Left forelimb (tissue), 1 donor: ENCODE data around the gene PRSS56.
A peak's percentile ranks its signal among the peaks of the same experiment; 100 is the strongest.
"Not testable (repeated sequence)": the region's sequence is repeated elsewhere in the genome, so short reads cannot be mapped to it uniquely, and the experiment has no call there.

Experiments used
- DNase-seq: peaks from one replicate; pipeline ENCODE4 v3.0.0-alpha.2; 2018; ENCODE audit warnings: low spot score

PRSS56 gene

GRCh38 chr2:232541961-232542714 is 21.9 kb downstream of the PRSS56 start:
- no peak for DNase-seq

- DNase-seq: no peak
These were observed 22.7 kb downstream of the PRSS56 start for GRCh38 chr2:232542715-232543467.

DNA sequence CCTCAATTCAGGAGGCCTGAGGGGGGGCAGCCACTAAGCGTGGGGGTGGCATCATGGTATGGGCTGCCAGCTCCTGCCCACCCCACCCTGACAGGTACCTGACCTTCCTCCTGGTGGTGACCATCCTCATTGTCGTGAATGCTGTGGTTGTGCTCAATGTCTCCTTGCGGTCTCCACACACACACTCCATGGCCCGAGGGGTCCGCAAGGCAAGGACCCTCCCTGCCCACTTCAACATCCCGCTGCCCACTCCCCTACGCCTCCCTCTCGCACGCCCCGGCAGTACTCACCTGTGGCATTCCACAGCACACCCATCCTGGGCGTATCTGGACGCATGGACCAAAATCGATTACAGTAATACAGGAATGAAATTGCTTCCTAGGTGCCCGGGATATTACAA is 23.3 kb downstream of the PRSS56 start:
- DNase-seq: no peak

DNA sequence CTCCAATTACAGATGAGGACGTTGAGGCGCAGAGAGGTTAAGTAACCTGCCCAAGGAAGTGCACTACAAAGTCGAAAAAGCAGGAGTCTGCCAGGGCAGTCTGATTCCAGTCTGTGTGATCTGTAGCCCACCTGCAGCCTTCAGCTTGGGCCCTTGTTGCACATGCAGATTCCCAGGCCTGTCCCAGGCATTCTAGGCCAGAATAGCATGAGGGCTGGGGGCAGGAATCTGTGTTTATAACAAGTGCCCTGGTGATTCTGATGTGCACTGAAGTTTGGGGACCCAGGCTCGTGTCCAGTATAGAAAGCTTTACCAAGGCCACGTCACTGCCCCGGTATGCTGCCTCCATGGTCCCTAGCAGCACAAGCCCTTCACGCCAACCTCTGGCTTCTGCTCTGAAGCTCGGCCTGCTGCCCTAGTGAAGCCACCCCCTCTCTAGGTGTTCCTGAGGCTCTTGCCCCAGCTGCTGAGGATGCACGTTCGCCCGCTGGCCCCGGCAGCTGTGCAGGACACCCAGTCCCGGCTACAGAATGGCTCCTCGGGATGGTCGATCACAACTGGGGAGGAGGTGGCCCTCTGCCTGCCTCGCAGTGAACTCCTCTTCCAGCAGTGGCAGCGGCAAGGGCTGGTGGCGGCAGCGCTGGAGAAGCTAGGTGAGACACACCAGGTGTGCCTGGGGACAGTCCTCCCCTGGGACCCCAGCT is 23.9 kb downstream of the PRSS56 start:
- DNase-seq: no peak

DNA sequence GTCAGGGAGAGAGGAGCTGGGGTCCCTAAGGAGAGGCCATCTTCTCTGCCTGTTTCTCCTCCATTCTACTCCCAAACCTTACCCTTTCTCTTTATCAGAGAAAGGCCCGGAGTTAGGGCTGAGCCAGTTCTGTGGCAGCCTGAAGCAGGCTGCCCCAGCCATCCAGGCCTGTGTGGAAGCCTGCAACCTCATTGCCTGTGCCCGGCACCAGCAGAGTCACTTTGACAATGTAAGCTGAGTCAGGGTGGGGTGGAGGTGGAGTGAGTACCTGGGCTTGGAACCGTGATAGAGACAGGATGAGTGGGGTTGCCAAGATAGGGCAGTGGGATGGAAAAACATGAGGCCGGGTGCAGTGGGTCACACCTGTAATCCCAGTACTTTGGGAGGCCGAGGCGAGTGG is 24.5 kb downstream of the PRSS56 start:
- DNase-seq: no peak

GRCh38 chr2:232545511-232546375 is 25.6 kb downstream of the PRSS56 start:
- no peak for DNase-seq

GRCh38 chr2:232547991-232548390 is 27.8 kb downstream of the PRSS56 start:
- no peak for DNase-seq

- no peak for DNase-seq
These were observed 29.6 kb downstream of the PRSS56 start for GRCh38 chr2:232549655-232550353.

GRCh38 chr2:232550354-232551249 is 30.4 kb downstream of the PRSS56 start, which contains the start of the genes EIF4E2 and TIGD1:
TSS of gene EIF4E2 (plus strand) at chr2:232550689. CDS start at chr2:232550725, 36 bp downstream.
TSS of gene TIGD1 (minus strand) at chr2:232550557. CDS start at chr2:232549882, 675 bp downstream.
- peak; percentile 96 for DNase-seq

GRCh38 chr2:232551250-232551638 is 31.1 kb downstream of the PRSS56 start:
- no peak for DNase-seq

GRCh38 chr2:232551776-232552175 is 31.6 kb downstream of the PRSS56 start:
- no peak for DNase-seq

GRCh38 chr2:232556426-232556825 is 36.2 kb downstream of the PRSS56 start:
- DNase-seq: no peak

DNA sequence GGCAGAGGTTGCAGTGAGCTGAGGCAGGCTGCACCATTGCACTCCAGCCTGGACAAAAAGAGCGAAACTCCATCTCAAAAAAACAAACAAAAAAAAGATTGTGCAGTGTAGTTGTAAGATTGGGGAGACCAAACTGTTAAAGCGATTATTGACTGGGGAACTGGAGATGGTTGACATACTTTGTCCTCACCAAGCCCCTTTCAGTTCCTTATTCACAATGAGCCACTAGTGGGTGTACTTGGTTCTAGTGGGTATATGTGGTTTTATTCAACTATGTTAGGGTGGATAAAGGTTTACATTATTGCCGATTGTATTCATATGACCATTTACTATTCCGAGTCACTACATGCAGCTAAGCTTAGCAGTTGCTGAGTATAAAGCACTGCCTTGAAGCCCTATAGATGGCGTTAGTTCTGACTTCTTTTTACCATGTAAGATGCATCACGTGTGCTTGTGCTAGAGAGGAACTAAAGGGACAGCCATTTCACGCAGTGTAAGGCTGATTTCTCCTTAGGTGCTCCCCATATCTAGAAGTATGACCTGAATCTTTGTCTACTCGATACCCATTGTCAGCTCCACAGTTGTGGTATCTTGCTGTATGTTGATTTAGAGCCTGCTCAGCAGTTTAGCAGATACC is 42.4 kb downstream of the PRSS56 start:
- no peak for DNase-seq

GRCh38 chr2:232563580-232563979 is 43.4 kb downstream of the PRSS56 start:
- no peak for DNase-seq

- DNase-seq: no peak
These were observed 47.5 kb downstream of the PRSS56 start for GRCh38 chr2:232567721-232568120.

DNA sequence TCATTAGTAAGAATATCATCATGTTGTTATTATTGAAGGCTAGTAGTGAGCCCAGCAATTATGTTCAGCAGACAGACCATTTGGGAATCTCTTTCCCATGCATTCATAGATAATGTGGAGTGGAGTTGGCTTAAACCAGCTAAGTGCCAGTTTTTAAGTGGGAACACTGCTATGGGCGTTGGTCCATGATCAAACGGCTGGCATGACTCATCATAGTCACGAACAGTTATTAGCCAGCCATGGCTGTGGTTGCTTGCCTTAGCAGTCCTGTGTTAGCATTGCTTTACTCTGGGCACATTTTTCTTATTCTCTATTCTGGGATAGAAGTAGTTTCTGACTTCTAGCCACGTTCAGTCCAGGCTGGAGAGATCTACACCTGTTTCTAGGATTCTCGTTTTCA is 48.0 kb downstream of the PRSS56 start:
- no peak for DNase-seq

GRCh38 chr2:232569541-232569940 is 49.4 kb downstream of the PRSS56 start:
- no peak for DNase-seq

DNA sequence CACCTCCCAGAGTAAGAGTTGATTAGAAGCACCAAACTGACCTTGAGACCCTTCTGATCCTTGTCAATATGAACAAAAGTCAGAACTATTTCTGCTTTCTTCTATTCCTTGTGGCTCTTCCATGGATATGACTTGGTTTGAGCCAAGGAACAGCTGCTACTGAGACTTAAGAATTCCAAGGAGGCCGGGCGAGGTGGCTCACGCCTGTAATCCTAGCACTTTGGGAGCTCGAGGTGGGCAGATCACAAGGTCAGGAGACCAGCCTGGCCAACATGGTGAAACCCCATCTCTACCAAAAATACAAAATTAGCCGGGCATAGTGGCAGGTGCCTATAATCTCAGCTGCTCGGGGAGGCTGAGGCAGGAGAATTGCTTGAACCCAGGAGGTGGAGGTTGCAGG is 50.3 kb downstream of the PRSS56 start:
- not testable (repeated sequence) for DNase-seq

GRCh38 chr2:232571026-232571474 is 50.9 kb downstream of the PRSS56 start:
- no peak for DNase-seq
